SK-N-SH (cell line): ENCODE results near the gene DCLK1. TPM values are rescaled to one million over a fixed set of nuclear protein-coding genes. Genes with fewer than 3 reads are reported as not detected.
A peak's percentile ranks its signal among the peaks of the same experiment; 100 is the strongest.

Source experiments
- CTCF ChIA-PET: fragments of 300-600, 350-600 bp; formaldehyde crosslinking; extraction: SDS; loops from one replicate; lab custom pipeline; 2021; lab: Yijun Ruan, JAX
- POLR2A ChIA-PET: fragments of 350-600 bp; sonication (Branson Sonifier 250); formaldehyde crosslinking; extraction: SDS; loops from one replicate; lab custom pipeline; 2020; ENCODE audit warnings: antibody characterized with exemption, inconsistent platforms; lab: Yijun Ruan, JAX
- DNase-seq: peaks from one replicate; pipeline ENCODE4 v3.0.0; 2012
- H2AFZ ChIP-seq: fragments of 200-600 bp; sonication (generic); 2 replicates; pipeline ENCODE4 v1.8.1; 2016; ENCODE audit warnings: antibody characterized with exemption, mild to moderate bottlenecking, low read depth
- H3F3A ChIP-seq: fragments of 200-600 bp; sonication (generic); replicated peaks from 2 replicates; pipeline ENCODE3; 2016; ENCODE audit warnings: antibody characterized with exemption, mild to moderate bottlenecking; ENCODE audit not compliant: insufficient read depth
- H3K27ac ChIP-seq, 2 experiments: fragments of 200-500 bp in 1 of 2; fragments of 200-600 bp in 1 of 2; sonication (Bioruptor generic) in 1 of 2; sonication (generic), shearing (Covaris generic) in 1 of 2; 2 replicates each; pipeline versions ENCODE4 v1.5.1 to v1.6.1; 2014 to 2016; ENCODE audit warnings: low read depth in 2 of 2, inconsistent platforms in 1 of 2, low read length in 1 of 2, mild to moderate bottlenecking in 1 of 2, mixed read lengths in 1 of 2
- H3K27me3 ChIP-seq: fragments of 200-600 bp; sonication (generic), shearing (Covaris generic); 2 replicates; pipeline ENCODE4 v1.6.1; 2016; ENCODE audit warnings: mixed run types; ENCODE audit not compliant: insufficient read depth
- H3K36me3 ChIP-seq, 2 experiments: fragments of 200-500 bp in 1 of 2; fragments of 200-600 bp in 1 of 2; sonication (Bioruptor generic) in 1 of 2; sonication (generic) in 1 of 2; replicated peaks in 1 of 2; 2 replicates each; pipeline versions ENCODE3 to v1.5.1; 2014 to 2016; ENCODE audit warnings: low read length in 1 of 2, mild to moderate bottlenecking in 1 of 2; ENCODE audit not compliant: insufficient read depth in 2 of 2, control insufficient read depth in 1 of 2
- H3K4me1 ChIP-seq, 2 experiments: fragments of 200-500 bp in 1 of 2; fragments of 200-600 bp in 1 of 2; sonication (Bioruptor generic) in 1 of 2; sonication (generic), shearing (Covaris generic) in 1 of 2; 2 replicates each; pipeline versions ENCODE4 v1.5.1 to v1.6.1; 2014 to 2016; ENCODE audit warnings: low read depth in 1 of 2, low read length in 1 of 2, mixed run types in 1 of 2; ENCODE audit not compliant: insufficient read depth in 2 of 2, control insufficient read depth in 1 of 2
- H3K4me2 ChIP-seq: fragments of 200-600 bp; sonication (generic), shearing (Covaris generic); 2 replicates; pipeline ENCODE4 v1.6.1; 2017; ENCODE audit warnings: mixed run types
- H3K4me3 ChIP-seq, 2 experiments: fragments of 200-500 bp in 1 of 2; fragments of 200-600 bp in 1 of 2; sonication (Bioruptor generic) in 1 of 2; sonication (generic), shearing (Covaris generic) in 1 of 2; 2 replicates each; pipeline versions ENCODE4 v1.5.1 to v1.8.1; 2014 to 2016; ENCODE audit warnings: low read depth in 2 of 2, inconsistent platforms in 1 of 2, low read length in 1 of 2, mild to moderate bottlenecking in 1 of 2, mixed read lengths in 1 of 2, moderate library complexity in 1 of 2
- H3K79me2 ChIP-seq: fragments of 200-600 bp; sonication (generic); 2 replicates; pipeline ENCODE4 v1.8.1; 2017; ENCODE audit warnings: mild to moderate bottlenecking; ENCODE audit not compliant: insufficient read depth
- H3K9ac ChIP-seq: fragments of 200-600 bp; sonication (generic); 2 replicates; pipeline ENCODE4 v1.6.1; 2017; ENCODE audit warnings: mixed run types
- H3K9me2 ChIP-seq: fragments of 200-600 bp; sonication (generic); 2 replicates; pipeline ENCODE4 v1.6.1; 2017; ENCODE audit warnings: mixed run types
- H3K9me3 ChIP-seq: fragments of 200-600 bp; sonication (generic); 2 replicates; pipeline ENCODE4 v1.6.1; 2017; ENCODE audit warnings: mixed run types, mild to moderate bottlenecking, moderate library complexity
- H4K20me1 ChIP-seq: fragments of 200-600 bp; sonication (generic); 2 replicates; pipeline ENCODE4 v1.6.1; 2017; ENCODE audit warnings: mild to moderate bottlenecking, mixed run types; ENCODE audit not compliant: insufficient read depth
- CHD2 ChIP-seq: fragments of 150-350 bp; IDR thresholded peaks from 2 replicates; pipeline ENCODE4 v1.6.1; 2018; ENCODE audit warnings: low read length; ENCODE audit not compliant: partially characterized antibody
- ELF1 ChIP-seq: IDR thresholded peaks from 2 replicates; pipeline ENCODE4 v1.4.0; 2012
- RAD21 ChIP-seq: IDR thresholded peaks from 2 replicates; pipeline ENCODE4 v1.6.1; 2012; ENCODE audit warnings: mild to moderate bottlenecking, low read length
- YY1 ChIP-seq: IDR thresholded peaks from 2 replicates; pipeline ENCODE4 v1.4.0; 2012; ENCODE audit warnings: low read depth, mild to moderate bottlenecking
- WGBS: methylation state at CpG from one replicate; pipeline ENCODE4 v1.1.6; 2017; ENCODE audit warnings: low lambda C conversion rate; 5-methylcytosine and 5-hydroxymethylcytosine counted together
- polyA plus RNA-seq, 3 experiments: library from polyadenylated mRNA; depleted of rRNA; stranded (reverse); fragments of >200 nt; gene quantifications; 2 replicates each; pipeline ENCODE4 v1.2.3, GENCODE V29; 2012
- TF ChIP-seq, protein P1 (sequence below): IDR thresholded peaks from 2 replicates; pipeline ENCODE4 v1.6.1; 2012; ENCODE audit warnings: mild to moderate bottlenecking, low read depth, low read length, moderate library complexity
- TF ChIP-seq, protein P2 (sequence below): fragments of 200-600 bp; sonication (generic); IDR thresholded peaks from 2 replicates; pipeline ENCODE4 v1.6.1; 2017; ENCODE audit warnings: antibody characterized with exemption, mild to moderate bottlenecking, moderate library complexity

Gene DCLK1
- polyA plus RNA-seq, 1 of the 3 experiments (the other 2 are of a cell fraction), result 1.1 TPM

DNA sequence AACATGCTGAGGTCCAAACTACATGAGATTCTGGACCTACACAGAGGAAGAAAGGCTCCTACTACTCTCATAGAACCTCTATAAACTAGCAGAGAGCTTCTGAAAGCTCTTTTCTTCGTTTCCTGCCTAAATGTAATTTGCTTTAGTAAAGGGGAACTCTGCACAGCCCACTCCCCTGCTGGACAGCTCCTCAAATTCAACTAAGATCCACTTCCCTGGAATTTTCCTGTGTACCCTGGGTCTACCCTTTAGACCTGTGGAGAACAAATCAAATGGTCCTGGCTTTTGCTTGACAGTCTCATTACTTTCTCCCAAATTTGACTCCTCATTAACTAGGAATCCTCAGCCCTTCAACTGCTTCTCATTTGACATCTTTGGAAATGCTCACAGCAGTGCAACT lies 3.5 kb upstream of the DCLK1 start:
- Histone ChIP-seq H3K9me3 (no peaks in the 10 kb centered on the region), H3K27me3 (no peaks in the 10 kb centered on the region), H3K4me1 (peaks cover 11% of the 10 kb centered on the region in 2 experiments; a peak in 2 of 4 replicates), H2AFZ (no peak overlapping the region), H4K20me1 (no peaks in the 10 kb centered on the region), H3K9ac (no peak overlapping the region), H3K27ac (no peak overlapping the region), H3K4me2 (no peak overlapping the region), H3K79me2 (peaks cover 3% of the 10 kb centered on the region; the same call in 1 of the 2 replicates), H3K4me3 (no peak overlapping the region), H3F3A (no peaks in the 10 kb centered on the region), H3K36me3 (no peaks in the 10 kb centered on the region), H3K9me2 (no peaks in the 10 kb centered on the region)
- ChIA-PET CTCF (interaction anchor here (0.6 to 2.4 kb wide), 3 partner anchors 9 to 602 kb away, joined by 3 to 5 read pairs (median 3); no protein-coding TSS in a partner anchor), POLR2A (no interaction called here)
- TF ChIP-seq, protein P1, sequence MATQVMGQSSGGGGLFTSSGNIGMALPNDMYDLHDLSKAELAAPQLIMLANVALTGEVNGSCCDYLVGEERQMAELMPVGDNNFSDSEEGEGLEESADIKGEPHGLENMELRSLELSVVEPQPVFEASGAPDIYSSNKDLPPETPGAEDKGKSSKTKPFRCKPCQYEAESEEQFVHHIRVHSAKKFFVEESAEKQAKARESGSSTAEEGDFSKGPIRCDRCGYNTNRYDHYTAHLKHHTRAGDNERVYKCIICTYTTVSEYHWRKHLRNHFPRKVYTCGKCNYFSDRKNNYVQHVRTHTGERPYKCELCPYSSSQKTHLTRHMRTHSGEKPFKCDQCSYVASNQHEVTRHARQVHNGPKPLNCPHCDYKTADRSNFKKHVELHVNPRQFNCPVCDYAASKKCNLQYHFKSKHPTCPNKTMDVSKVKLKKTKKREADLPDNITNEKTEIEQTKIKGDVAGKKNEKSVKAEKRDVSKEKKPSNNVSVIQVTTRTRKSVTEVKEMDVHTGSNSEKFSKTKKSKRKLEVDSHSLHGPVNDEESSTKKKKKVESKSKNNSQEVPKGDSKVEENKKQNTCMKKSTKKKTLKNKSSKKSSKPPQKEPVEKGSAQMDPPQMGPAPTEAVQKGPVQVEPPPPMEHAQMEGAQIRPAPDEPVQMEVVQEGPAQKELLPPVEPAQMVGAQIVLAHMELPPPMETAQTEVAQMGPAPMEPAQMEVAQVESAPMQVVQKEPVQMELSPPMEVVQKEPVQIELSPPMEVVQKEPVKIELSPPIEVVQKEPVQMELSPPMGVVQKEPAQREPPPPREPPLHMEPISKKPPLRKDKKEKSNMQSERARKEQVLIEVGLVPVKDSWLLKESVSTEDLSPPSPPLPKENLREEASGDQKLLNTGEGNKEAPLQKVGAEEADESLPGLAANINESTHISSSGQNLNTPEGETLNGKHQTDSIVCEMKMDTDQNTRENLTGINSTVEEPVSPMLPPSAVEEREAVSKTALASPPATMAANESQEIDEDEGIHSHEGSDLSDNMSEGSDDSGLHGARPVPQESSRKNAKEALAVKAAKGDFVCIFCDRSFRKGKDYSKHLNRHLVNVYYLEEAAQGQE, result peak; percentile 77; the same call in 1 of the 2 replicates
- no peak for TF ChIP-seq ELF1
- TF ChIP-seq YY1, result no peak
- DNase-seq, result no peak
- WGBS, result 31% methylated on average over 1 of the region's 1 CpG

DNA sequence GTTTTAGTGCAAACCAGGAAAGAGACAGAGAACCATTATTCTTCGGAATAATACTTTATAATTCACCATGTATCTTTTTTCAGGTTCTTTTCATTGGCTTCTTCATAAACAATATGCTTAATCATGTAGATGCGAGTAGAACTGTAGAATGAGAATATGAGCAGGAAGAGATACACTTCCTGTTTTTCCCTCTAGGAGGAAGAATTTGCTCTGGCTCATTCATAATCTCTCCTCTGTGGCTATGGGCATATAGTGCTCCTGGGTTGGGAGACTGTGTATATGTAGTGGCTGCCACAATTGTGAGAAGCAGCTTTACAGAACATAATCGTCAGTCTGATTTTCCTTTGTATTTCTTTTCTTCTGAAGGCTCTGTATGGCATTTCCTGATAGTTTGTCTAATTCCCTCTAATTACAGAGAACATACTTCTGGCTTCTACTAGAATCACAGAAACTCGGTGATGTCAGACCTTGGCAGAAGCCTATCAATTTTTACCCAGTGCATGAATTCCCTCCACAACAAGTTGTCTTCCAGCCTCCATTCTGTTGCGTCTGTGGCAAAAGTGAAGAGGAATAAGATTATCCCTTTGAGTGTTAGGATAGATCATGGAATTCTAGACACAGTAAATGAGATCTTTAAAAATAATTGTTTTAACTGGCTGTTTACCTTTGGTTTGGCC lies 2.9 kb upstream of the DCLK1 start:
- H3K4me3 ChIP-seq, result no peak overlapping the region
- peaks cover 11% of the 10 kb centered on the region in 2 experiments; a peak in 2 of 4 replicates for H3K4me1 ChIP-seq
- H3F3A ChIP-seq, result no peaks in the 10 kb centered on the region
- peak; percentile 24; the same call in 1 of the 2 replicates for TF ChIP-seq RAD21
- TF ChIP-seq CHD2, result no peak
- TF ChIP-seq, protein P2, sequence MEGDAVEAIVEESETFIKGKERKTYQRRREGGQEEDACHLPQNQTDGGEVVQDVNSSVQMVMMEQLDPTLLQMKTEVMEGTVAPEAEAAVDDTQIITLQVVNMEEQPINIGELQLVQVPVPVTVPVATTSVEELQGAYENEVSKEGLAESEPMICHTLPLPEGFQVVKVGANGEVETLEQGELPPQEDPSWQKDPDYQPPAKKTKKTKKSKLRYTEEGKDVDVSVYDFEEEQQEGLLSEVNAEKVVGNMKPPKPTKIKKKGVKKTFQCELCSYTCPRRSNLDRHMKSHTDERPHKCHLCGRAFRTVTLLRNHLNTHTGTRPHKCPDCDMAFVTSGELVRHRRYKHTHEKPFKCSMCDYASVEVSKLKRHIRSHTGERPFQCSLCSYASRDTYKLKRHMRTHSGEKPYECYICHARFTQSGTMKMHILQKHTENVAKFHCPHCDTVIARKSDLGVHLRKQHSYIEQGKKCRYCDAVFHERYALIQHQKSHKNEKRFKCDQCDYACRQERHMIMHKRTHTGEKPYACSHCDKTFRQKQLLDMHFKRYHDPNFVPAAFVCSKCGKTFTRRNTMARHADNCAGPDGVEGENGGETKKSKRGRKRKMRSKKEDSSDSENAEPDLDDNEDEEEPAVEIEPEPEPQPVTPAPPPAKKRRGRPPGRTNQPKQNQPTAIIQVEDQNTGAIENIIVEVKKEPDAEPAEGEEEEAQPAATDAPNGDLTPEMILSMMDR, result peak; percentile 28
- TF ChIP-seq, all 33 proteins: peak for 2
- no peaks in the 10 kb centered on the region for H3K27me3 ChIP-seq
- H3K36me3 ChIP-seq, result no peaks in the 10 kb centered on the region
- no peaks in the 10 kb centered on the region for H4K20me1 ChIP-seq
- no peaks in the 10 kb centered on the region for H3K9me3 ChIP-seq
- H3K9me2 ChIP-seq, result no peaks in the 10 kb centered on the region
- no peak overlapping the region for H3K4me2 ChIP-seq
- CTCF ChIA-PET, result interaction anchor here (0.6 to 2.4 kb wide), 5 partner anchors 9 to 602 kb away, joined by 3 to 7 read pairs (median 4); no protein-coding TSS in a partner anchor
- no peak overlapping the region for H3K27ac ChIP-seq
- POLR2A ChIA-PET, result no interaction called here
- WGBS, result 72% methylated on average over 5 of the region's 5 CpGs
- no peak overlapping the region for H2AFZ ChIP-seq
- peaks cover 3% of the 10 kb centered on the region; the same call in 1 of the 2 replicates for H3K79me2 ChIP-seq
- H3K9ac ChIP-seq, result no peak overlapping the region
- DNase-seq, result no peak
